HEK293T (cell line): ENCODE results near the gene TRPC4AP.

ENCODE experiments used
- CTCF ChIA-PET: fragments of 350-600 bp; formaldehyde crosslinking; extraction: SDS; loops from one replicate; lab custom pipeline; 2021; ENCODE audit warnings: antibody characterized with exemption, inconsistent platforms; lab: Yijun Ruan, JAX
- POLR2A ChIA-PET: fragments of 350-600 bp; formaldehyde crosslinking; extraction: SDS; loops from one replicate; lab custom pipeline; 2020; ENCODE audit warnings: antibody characterized with exemption, inconsistent platforms; lab: Yijun Ruan, JAX
- DNase-seq: peaks from one replicate; pipeline ENCODE4 v3.0.0; 2012; ENCODE audit warnings: mixed read lengths; ENCODE audit errors: extremely low spot score
- ARNT ChIP-seq: fragments of 450-650 bp; IDR thresholded peaks from 2 replicates; pipeline ENCODE4 v1.6.1; 2017; ENCODE audit warnings: mild to moderate bottlenecking
- BHLHE40 ChIP-seq: fragments of 450-650 bp; IDR thresholded peaks from 2 replicates; pipeline ENCODE4 v1.6.1; 2016; ENCODE audit warnings: mild to moderate bottlenecking, moderate library complexity, borderline replicate concordance
- CTBP1 ChIP-seq: fragments of 450-650 bp; IDR thresholded peaks from 2 replicates; pipeline ENCODE4 v1.6.1; 2016; ENCODE audit warnings: borderline replicate concordance
- ELF4 ChIP-seq: fragments of 450-650 bp; IDR thresholded peaks from 2 replicates; pipeline ENCODE4 v1.6.1; 2017; ENCODE audit warnings: antibody characterized with exemption
- FOXA1 ChIP-seq: fragments of 450-650 bp; IDR thresholded peaks from 2 replicates; pipeline ENCODE4 v1.6.1; 2016; ENCODE audit warnings: mild to moderate bottlenecking
- FOXM1 ChIP-seq: fragments of 450-650 bp; IDR thresholded peaks from 2 replicates; pipeline ENCODE4 v1.6.1; 2017; ENCODE audit warnings: mild to moderate bottlenecking, borderline replicate concordance
- HDGF ChIP-seq: fragments of 450-650 bp; IDR thresholded peaks from 2 replicates; pipeline ENCODE4 v1.6.1; 2017; ENCODE audit warnings: antibody characterized with exemption, borderline replicate concordance
- L3MBTL2 ChIP-seq: fragments of 450-650 bp; conservative IDR thresholded peaks from 2 replicates; pipeline ENCODE4 v1.6.1; 2016; ENCODE audit warnings: mild to moderate bottlenecking
- LEF1 ChIP-seq: fragments of 450-650 bp; IDR thresholded peaks from 2 replicates; pipeline ENCODE4 v1.6.1; 2017; ENCODE audit warnings: mild to moderate bottlenecking, borderline replicate concordance
- NFRKB ChIP-seq: fragments of 450-650 bp; IDR thresholded peaks from 2 replicates; pipeline ENCODE4 v1.6.1; 2016; ENCODE audit warnings: mild to moderate bottlenecking, moderate library complexity
- PKNOX1 ChIP-seq: fragments of 450-650 bp; IDR thresholded peaks from 2 replicates; pipeline ENCODE4 v1.6.1; 2016
- SP1 ChIP-seq: fragments of 450-650 bp; IDR thresholded peaks from 2 replicates; pipeline ENCODE4 v1.6.1; 2017
- SUZ12 ChIP-seq: fragments of 450-650 bp; IDR thresholded peaks from 2 replicates; pipeline ENCODE4 v1.6.1; 2016; ENCODE audit warnings: mild to moderate bottlenecking
- TARDBP ChIP-seq: fragments of 450-650 bp; IDR thresholded peaks from 2 replicates; pipeline ENCODE4 v1.6.1; 2016
- ZNF384 ChIP-seq: fragments of 450-650 bp; IDR thresholded peaks from 2 replicates; pipeline ENCODE4 v1.6.1; 2016

Gene TRPC4AP

GRCh38 chr20:35004051-35004725 lies 88.4 kb downstream of the TRPC4AP start:
- DNase-seq = no peak
- ChIA-PET CTCF (no interaction called here), POLR2A (no interaction called here)
- no peak for TF ChIP-seq FOXA1
- TF ChIP-seq FOXM1 = no peak
- no peak for TF ChIP-seq ZNF384
- no peak for TF ChIP-seq NFRKB
- no peak for TF ChIP-seq TARDBP
- TF ChIP-seq SP1 = no peak
- TF ChIP-seq LEF1 = no peak
- no peak for TF ChIP-seq ARNT
- no peak for TF ChIP-seq ELF4
- no peak for TF ChIP-seq PKNOX1
- TF ChIP-seq CTBP1 = no peak
- no peak for TF ChIP-seq HDGF
- no peak for TF ChIP-seq BHLHE40

- DNase-seq = no peak
- CTCF ChIA-PET = no interaction called here
- POLR2A ChIA-PET = no interaction called here
- no peak for TF ChIP-seq LEF1
- TF ChIP-seq ZNF384 = no peak
- TF ChIP-seq SUZ12 = no peak
- TF ChIP-seq L3MBTL2 = no peak
- no peak for TF ChIP-seq PKNOX1
- no peak for TF ChIP-seq TARDBP
- no peak for TF ChIP-seq ELF4
- no peak for TF ChIP-seq HDGF
- no peak for TF ChIP-seq SP1
- no peak for TF ChIP-seq BHLHE40
- no peak for TF ChIP-seq FOXM1
- TF ChIP-seq CTBP1 = no peak
- TF ChIP-seq NFRKB = no peak
- no peak for TF ChIP-seq ARNT
These were observed 89.2 kb downstream of the TRPC4AP start for GRCh38 chr20:35003211-35004031.

- ChIA-PET POLR2A (no interaction called here), CTCF (no interaction called here)
- DNase-seq = no peak
- TF ChIP-seq ARNT (no peak), CTBP1 (no peak), SP1 (no peak), PKNOX1 (no peak), HDGF (no peak), ELF4 (no peak)
These were observed 90.0 kb downstream of the TRPC4AP start for GRCh38 chr20:35002426-35003210.

GRCh38 chr20:35001596-35002362 lies 90.8 kb downstream of the TRPC4AP start:
- ChIA-PET POLR2A (interaction anchor here (1.1 kb wide), 1 partner anchor 46 kb away, joined by 3 read pairs; no protein-coding TSS in a partner anchor), CTCF (interaction anchor here (0.9 to 1.3 kb wide), 2 partner anchors 13 to 56 kb away, joined by 3 to 5 read pairs; no protein-coding TSS in a partner anchor)
- TF ChIP-seq BHLHE40 (no peak), NFRKB (no peak), FOXM1 (no peak), TARDBP (no peak), ARNT (no peak), SP1 (no peak), CTBP1 (no peak), FOXA1 (no peak), LEF1 (no peak), L3MBTL2 (no peak), PKNOX1 (no peak), ELF4 (no peak), ZNF384 (no peak), SUZ12 (no peak)
- no peak for DNase-seq
